ENCODE data around the gene NXPH2. TPM values are rescaled to one million over a fixed set of nuclear protein-coding genes. Genes with fewer than 3 reads are reported as not detected.

Gene NXPH2
- total RNA-seq, 6 experiments from 2014 or later, result not detected

DNA sequence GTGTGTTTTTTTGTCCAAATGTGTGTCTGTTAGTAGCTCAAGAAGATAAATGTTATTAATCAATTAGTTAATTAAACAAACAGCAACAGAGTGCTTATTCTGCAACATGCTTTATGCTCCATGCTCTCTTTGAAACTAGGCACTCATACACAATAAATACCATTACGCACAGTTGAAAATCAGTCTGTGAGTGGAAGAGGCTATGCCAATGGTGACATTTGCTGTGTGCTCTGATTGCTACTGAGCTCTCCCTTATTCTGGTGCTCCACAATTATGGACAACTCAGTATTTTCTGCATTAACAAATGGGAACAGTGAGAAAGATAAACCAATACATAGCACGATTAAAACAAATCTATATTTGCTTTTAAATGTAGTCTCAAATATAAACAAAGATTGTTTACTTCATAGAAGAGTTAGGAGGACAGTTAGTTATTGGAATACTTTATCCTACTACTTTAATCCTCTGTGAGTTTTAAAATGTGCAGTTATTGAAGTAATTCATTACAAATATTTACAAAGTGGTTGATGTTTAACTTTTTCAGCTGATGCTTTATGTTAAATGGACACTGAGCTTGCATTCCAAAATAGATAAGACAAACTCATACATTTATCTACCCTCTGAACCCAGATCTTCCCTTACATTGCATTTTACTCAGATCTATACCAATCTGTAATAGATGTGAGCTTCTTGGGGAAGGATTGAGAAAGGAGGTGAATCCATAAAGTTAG, 55.3 kb downstream of the NXPH2 start:
- Mint-ChIP-seq H3K4me1 (ENCODE audit: low read depth) (no peaks in the 10 kb centered on the region), H3K9me3 (no peaks in the 10 kb centered on the region; the same call in 1 of the 2 replicates), H3K27me3 (ENCODE audit: insufficient read depth) (peaks cover 3% of the 10 kb centered on the region), H3K27ac (no peak overlapping the region), H3K4me3 (no peak overlapping the region), H3K36me3 (ENCODE audit: low read depth) (no peaks in the 10 kb centered on the region)
- TF ChIP-seq, protein P1, sequence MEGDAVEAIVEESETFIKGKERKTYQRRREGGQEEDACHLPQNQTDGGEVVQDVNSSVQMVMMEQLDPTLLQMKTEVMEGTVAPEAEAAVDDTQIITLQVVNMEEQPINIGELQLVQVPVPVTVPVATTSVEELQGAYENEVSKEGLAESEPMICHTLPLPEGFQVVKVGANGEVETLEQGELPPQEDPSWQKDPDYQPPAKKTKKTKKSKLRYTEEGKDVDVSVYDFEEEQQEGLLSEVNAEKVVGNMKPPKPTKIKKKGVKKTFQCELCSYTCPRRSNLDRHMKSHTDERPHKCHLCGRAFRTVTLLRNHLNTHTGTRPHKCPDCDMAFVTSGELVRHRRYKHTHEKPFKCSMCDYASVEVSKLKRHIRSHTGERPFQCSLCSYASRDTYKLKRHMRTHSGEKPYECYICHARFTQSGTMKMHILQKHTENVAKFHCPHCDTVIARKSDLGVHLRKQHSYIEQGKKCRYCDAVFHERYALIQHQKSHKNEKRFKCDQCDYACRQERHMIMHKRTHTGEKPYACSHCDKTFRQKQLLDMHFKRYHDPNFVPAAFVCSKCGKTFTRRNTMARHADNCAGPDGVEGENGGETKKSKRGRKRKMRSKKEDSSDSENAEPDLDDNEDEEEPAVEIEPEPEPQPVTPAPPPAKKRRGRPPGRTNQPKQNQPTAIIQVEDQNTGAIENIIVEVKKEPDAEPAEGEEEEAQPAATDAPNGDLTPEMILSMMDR (IDR thresholded peaks at IDR 0.05), result no peak
- DNase-seq, result no peak

DNA sequence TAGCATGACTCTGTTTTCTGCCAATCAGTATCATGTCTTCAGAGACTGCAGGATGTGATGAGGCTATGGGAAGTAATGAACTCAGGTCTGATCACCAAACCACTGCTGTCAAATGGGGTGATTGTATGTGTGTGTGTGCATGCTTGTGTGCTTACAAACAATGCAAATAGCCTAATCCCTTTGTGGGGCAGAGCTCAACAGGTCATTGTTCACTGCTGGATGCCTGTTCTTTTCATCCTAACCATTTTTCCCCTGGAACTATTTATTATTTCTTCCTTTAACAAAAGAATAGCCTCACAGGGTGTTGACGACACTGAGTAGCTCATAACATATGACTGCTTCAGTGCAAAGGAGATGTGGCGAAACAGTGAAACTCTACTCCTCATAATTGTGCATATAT, 55.9 kb downstream of the NXPH2 start:
- DNase-seq, result no peak
- H3K36me3 Mint-ChIP-seq (ENCODE audit: low read depth), result no peaks in the 10 kb centered on the region
- TF ChIP-seq, protein P1 (IDR thresholded peaks at IDR 0.05), result no peak
- peaks cover 3% of the 10 kb centered on the region for H3K27me3 Mint-ChIP-seq (ENCODE audit: insufficient read depth)
- no peak overlapping the region for H3K27ac Mint-ChIP-seq
- no peaks in the 10 kb centered on the region; the same call in 1 of the 2 replicates for H3K9me3 Mint-ChIP-seq
- no peaks in the 10 kb centered on the region for H3K4me1 Mint-ChIP-seq (ENCODE audit: low read depth)
- no peak overlapping the region for H3K4me3 Mint-ChIP-seq

DNA sequence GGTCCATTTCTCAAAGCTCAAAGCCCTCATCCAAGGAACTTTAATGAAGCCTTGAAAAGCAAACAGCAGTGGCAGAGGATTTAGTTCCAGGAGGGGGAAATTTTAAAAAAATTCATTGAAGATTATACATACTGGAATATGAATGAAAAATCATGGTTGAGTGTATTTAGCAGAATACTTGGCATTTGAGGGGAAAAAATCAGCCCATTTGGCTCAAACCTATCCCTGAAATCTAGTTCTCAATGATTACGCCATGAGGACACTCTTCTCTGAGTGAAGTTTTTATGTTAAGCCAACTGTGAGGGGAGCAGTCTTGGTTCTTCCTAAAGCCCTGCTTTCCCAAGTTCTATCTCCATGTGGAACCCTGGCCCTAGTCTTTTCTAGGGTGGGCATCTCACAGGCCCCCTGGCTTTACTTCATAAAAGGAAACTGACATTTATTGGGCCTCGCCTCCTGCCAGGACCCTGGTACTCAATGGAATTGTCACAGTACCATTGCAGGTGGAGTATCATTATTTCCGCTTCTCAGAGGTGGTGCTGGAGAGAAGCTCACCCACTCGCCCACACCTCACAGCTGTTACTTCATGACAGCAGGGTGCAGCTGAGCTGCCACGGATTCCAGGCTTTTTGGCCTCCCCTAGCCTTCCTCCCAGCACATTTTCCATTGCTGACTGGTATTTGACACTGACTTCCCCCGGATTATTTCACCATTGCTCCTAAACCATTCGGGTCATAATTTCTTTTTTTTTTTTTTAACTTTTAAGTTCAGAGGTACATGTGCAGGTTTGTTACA, 56.8 kb downstream of the NXPH2 start:
- H3K27ac Mint-ChIP-seq, result no peak overlapping the region

DNA sequence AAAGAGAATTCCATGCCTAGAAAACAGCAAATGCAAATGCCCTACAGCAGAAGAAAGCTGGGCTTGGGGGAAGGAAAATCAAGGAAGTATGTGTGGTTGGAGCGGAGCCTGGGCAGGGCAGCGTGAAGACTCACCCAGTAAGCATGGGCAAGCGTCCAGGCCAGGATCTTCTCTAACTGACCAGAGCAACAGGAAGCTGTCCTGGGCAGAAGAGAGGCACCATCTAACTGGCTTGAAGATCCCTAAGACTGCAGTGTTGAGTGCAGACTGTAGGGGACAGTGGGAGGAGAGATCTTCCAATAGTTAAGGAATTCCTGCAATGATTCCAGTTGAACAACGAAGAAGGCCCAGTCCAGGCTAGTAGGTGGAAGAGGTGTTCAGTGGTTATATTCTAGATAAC, 57.9 kb downstream of the NXPH2 start:
- H3K4me1 Mint-ChIP-seq (ENCODE audit: low read depth), result no peaks in the 10 kb centered on the region
- no peak overlapping the region for H3K27ac Mint-ChIP-seq
- TF ChIP-seq, protein P1 (IDR thresholded peaks at IDR 0.05), result no peak
- H3K27me3 Mint-ChIP-seq (ENCODE audit: insufficient read depth), result peaks cover under 1% of the 10 kb centered on the region; the same call in 1 of the 2 replicates
- no peak for DNase-seq
- no peak overlapping the region for H3K4me3 Mint-ChIP-seq
- no peaks in the 10 kb centered on the region; the same call in 1 of the 2 replicates for H3K9me3 Mint-ChIP-seq
- H3K36me3 Mint-ChIP-seq (ENCODE audit: low read depth), result no peaks in the 10 kb centered on the region

More for the DNA sequence above, 56.8 kb downstream of the NXPH2 start:
- Mint-ChIP-seq H3K36me3 (ENCODE audit: low read depth) (no peaks in the 10 kb centered on the region), H3K9me3 (no peaks in the 10 kb centered on the region; the same call in 1 of the 2 replicates), H3K4me1 (ENCODE audit: low read depth) (no peaks in the 10 kb centered on the region), H3K27me3 (ENCODE audit: insufficient read depth) (peaks cover 3% of the 10 kb centered on the region), H3K4me3 (no peak overlapping the region)
- no peak for DNase-seq
- TF ChIP-seq, protein P1 (IDR thresholded peaks at IDR 0.05), result no peak

DNA sequence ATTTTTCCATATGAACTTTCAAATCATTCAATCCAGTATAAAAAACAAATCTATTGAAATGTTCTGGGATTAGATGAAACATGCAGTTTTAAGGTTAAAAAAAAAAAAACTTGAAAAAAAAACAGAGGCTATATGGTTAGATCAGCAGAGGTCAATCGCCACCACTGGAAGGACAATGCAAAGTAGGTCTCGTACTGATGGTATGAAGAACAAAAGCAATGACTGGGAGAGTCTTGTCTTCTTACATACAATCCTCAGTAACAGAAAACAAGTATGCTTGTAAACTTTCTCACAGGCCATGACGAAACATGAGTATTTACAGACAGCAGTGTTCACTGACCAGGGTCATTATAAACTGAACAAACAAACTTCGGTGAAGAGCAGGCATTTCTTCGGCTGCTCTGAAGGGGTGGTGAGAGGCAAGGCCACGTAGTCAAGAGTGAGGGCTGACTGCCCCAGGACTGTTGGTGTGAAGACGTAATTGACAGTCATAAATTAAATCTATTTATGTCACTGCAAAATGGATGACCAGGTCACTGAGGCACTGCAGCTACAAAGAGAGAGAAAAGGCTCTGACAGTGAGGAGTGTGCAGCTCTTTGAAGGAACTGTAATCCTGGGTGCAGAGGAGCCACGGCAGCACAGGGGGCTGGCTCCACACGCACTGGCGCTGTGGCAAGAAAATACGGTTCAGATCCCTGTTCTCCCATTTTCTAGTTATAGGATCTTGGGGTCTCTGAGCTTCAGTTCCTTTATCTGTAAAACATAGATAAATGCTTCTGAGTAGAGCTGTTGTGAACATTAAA, 60.0 kb downstream of the NXPH2 start:
- Mint-ChIP-seq H3K4me1 (ENCODE audit: low read depth) (no peaks in the 10 kb centered on the region), H3K36me3 (ENCODE audit: low read depth) (no peaks in the 10 kb centered on the region), H3K4me3 (no peak overlapping the region), H3K27ac (no peak overlapping the region), H3K9me3 (no peaks in the 10 kb centered on the region; the same call in 1 of the 2 replicates), H3K27me3 (ENCODE audit: insufficient read depth) (no peaks in the 10 kb centered on the region)
- TF ChIP-seq, protein P1 (IDR thresholded peaks at IDR 0.05), result no peak
- no peak for DNase-seq
